ENCODE data around the gene TAF3.

DNA sequence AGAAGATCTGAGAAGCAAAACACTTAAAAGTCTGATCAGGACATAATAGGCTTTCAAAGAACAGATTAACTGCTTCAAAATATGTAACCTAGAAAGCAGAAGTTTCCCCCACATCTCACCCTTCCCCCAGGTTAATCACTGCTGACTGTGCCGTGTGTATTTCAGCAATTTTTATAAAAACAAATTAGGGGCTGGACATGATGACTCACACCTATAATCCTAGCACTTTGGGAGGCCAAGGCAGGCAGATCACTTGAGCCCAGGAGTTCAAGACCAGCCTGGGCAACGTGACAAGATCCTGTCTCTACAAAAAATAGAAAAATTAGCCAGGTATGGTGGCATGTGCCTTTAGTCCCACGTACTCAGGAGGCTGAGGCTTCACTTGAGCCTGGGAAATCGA, 168.5 kb downstream of the TAF3 start:
- TF ChIP-seq CTCF (IDR thresholded peaks at IDR 0.05), result no peak
- TF ChIP-seq POLR2A (IDR thresholded peaks at IDR 0.05), result no peak
